Kasumi-1 (cell line): ENCODE measurements around the gene HSD17B8.
A peak's percentile ranks its signal among the peaks of the same experiment; 100 is the strongest.

Experiments used
- DNase-seq, 2 experiments: peaks; one replicate each; lab custom pipeline; 2025; lab: John Stamatoyannopoulos, UW

Gene HSD17B8

DNA sequence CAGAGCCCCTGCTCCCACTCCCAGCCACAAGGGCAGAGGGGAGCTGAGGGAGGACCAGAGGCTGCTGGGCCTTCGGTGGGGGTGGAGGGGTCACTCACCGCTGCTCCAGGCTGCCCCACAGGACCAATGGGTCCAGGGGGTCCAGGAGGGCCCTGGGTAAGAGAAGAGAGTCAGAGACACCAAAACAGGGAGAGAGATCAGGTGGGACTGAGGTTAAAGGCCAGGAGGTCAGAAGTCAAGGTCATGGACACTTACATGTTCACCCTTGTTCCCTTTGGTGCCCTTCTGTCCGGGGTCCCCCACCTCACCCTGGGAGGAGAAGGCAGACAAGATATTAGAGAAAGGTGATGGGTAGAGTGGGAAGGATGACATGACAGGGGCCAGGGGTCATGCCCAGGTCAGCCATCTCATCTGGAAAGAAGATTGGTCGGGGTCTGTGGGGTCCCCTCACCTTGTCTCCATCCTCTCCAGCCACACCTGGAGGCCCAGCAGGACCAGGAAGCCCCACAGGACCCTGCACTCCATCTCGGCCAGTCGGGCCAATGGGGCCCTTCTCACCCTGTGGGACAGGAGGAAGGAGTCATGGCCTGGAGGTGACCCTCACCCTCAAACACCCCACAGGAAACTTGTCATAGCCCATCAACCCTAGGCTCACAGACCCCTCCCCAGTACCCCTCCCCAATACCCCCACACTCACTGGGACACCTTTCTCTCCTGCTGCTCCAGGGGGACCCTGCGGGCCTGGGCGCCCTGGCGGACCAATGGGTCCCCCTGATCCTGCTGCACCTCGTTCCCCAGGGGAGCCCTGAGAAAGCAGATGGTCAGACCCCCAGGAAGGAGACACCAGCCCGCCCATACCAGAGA lies 33.2 kb upstream of the HSD17B8 start:
- DNase-seq = no peak

DNA sequence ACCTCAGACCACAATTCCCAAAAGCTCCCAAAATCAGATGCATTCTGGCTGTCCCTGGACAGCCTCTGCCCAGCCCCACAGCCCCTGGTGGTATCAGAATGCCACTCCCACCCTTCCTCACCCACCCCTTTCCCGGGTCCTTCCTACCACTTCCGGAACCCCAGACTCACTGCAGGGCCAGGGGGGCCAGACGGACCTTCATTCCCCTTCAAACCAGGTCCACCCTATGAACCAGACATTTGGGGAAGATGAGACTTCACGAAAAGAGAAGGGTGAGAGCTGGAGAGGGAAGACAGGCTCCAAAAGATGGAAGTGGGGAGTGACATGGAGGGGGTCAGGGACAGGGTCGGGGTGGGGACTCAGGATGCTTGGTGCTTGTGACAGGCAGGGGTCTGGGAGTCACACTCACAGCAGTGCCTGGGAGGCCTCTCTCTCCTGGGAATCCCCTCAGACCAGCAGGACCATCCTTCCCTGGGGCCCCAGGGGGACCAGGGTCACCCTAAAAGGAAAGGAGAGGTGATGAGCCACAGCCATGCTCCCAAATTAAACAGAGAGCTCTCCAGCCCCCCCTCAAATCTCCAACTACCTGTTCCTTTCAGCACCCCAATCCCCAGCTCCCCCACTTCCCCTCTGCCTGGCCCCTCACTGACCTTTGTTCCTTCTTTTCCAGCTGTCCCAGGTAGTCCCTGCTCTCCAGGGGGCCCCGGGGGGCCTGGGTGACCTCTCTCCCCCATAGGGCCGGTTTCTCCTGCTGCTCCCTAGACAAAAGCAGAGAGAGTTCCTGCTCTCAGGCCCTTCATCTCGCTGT lies 32.4 kb upstream of the HSD17B8 start:
- no peak for DNase-seq

DNA sequence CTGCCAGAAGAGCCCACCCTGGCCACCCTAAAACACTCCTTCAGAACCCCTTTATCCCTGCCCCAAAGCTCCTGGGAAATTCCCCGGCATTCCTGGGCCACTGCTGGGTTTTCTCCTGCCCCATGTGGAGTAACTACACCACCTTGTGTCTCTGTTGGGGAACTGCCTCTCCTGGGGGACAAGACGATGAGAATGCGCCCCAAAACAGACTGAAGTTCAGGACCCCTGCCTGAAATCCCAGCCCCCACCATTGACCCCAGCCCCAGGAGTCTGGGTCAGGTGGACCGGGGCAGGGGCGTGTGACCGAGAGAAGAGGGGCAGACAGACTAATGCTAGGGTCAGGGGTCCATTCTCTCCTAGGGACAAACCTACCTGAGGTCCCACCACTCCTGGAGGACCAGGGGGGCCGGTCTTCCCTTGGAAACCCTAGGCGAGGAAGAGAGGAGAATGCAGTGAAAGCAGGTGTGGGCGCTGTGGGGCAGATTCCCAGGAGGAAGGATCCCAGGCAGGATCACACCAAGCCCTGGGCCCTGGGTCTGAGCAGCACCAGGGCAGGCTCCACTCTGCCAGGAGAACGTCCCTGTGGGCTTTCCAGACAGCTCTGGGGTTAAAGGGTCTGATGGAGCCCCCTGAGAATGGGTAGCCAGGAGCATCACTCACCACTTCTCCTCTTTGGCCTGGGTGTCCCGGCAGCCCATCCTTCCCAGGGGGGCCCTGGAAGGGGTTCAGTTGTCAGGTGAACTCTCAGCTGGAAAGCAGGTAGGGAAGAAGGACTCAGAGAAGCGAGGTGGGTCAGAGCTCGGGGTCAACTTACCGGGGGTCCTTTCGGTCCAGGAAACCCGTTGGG lies 31.5 kb upstream of the HSD17B8 start:
- DNase-seq = peak; percentile 24 to 40

DNA sequence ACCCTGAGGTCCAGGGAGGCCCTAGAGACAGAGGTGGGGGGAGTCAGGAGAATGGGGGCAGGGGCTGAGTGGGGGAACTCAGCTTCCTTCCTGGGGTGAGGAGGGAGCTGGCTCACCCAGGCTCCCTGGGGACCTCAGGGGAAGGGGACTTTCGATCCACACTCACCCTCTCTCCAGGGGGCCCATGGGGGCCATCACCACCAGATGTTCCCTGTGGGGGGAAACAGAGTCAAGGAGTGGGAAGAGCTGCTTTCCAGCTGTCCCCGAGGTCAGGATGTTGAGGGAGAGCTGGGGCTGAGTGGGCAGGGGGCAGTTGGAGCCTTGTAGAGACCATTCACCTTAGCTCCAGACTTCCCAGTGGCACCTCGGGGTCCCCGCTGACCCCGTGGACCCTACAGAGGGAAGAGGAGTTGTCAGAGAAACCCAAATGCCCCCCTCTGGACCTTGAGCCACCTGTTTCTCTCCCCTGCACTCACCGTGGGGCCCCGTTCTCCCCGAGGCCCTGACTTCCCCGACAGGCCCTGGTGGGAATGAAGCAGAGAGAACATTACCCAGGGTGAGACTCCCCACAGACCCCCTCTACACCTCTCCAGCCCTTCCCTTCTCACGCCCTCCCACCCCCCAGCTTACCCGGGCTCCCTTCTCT lies 30.8 kb upstream of the HSD17B8 start:
- DNase-seq = no peak

DNA sequence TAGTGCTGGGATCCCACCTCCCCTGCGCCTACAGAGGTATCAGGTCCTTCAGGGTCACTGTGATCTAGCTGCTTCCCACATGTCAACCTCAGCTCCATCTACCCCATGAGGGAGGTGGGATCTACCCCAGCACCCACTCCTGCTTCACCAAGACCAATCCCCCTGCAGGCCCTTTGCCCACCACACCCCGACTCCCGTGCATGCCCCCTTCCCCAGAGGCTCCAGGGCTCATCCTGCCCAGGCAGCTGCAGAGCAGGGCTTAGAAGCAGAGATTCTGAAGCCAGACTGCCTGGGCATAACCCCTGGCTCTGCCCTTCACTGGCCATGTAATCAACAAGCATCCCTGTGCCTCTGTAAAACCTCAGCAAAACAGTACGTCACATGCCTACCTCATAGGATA lies 29.7 kb upstream of the HSD17B8 start:
- DNase-seq = no peak

DNA sequence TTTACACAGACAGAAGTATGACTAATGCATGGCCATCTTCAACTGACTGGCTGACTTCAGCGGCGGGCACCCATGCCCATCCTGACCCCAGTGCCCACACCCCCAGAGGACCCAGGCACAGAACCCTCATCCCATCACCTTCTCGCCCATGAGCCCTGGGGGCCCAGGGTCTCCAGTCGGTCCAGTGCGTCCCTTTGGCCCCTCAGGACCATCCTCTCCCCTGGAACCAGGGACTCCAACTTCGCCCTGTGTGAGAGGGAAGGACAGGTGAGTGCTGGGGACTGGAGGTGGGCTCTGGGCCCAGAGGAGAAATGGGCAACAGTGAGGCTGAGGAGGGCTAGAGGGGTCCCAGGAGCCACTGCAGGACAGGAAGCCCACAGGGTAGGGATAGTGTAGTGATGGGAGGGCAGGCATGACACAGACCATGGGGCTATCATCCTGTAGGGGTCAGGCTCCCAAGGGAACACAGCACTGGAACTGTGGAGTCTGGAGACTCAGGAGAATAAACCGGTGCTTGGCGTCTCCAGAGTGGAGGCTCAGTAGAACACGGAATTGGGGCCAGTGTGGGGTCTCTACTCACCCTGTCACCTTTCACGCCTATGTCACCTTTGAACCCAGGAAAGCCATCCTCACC lies 28.9 kb upstream of the HSD17B8 start:
- DNase-seq = no peak

DNA sequence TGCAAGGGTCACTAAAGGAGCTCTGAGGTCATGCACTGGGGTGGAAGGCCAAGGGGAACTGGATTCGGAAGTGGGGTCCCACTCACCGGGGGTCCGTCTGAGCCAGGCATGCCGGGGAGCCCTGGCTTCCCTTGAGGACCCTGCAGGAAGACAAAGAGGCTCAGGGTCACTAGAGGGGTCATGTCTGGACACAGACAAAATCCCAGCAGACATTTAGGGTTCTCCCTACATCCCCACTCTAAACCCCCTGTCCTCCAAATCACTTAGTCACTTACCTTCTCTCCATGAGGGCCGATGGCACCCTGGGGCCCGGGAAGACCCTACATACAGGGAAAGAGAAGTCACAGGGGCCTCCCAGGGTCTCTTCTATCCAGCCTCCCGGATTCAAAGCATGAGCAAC lies 27.5 kb upstream of the HSD17B8 start:
- no peak for DNase-seq

DNA sequence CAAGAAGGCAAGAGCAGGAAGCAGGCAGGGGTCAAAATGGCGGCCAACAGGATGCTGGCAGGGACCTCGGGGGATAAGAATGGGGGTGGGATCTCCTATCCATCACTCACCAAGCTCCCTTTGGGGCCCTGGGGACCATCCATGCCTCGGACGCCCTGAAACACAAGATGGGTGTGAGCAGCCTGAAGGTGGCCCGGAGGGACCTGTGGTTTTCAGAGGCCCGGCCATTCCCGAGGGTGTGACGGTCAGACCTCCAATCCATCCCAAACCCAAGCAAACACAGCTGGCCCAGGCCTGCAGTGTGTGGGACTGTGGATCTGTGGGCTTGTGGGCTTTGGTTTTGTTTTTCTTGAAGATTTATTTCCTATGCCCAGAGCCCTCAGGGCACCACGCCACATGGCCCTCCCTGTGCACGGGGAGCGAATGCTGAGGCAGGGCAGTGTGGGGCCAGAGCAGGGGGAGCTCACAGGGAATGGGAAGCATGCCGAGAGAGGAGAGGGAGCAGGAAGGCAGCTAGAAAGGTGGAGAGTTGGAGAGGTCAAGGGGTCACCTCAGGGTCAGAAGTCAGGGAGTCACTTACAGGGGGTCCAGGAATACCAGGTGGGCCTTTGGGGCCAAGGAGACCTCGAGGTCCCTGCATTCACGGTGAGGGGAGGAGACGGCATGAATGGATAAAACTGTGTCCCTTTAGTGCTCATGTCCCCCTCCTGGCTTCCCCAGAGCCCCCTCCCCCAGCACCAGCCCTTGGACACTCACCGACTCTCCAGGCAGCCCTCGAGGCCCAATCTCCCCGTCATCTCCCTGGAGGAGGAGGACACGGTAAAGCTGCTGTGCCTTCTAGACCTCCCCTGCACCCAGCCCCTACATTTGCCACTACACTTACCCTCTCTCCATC lies 26.7 kb upstream of the HSD17B8 start:
- no peak for DNase-seq

DNA sequence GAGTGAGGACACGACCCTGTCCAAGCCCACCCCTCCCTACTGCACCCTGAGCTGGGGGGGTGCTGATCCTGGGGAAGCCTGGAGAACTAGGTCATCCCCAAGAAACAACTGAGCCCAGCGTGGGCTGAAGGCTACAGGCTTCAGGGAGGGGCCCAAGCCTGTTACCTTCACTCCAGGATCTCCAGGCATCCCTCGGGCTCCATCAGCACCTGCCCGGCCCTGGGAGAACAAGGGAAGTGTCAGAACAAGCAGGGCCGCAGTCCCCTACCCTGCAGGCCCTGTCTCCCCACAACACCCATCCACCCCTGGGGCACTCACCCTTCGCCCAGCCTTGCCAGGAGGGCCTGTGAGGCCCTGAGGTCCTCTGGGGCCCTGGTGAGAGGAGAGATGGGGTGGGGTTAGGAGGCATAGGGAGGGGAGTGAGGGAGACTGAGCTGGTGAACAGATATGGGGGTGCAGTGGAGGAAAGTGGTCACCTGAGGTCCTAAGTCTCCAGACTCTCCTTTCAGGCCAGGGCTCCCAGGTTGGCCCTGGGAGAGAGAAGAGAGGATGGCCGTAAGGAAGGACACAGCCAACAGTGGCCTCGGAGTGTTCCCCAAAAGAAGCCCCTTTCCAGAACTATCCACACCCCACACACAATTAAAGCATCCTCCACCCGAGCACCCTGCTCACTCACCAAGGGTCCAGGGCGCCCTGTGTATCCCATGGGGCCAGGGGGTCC lies 25.5 kb upstream of the HSD17B8 start:
- no peak for DNase-seq

GRCh38 chr6:33181141-33181540 lies 23.3 kb upstream of the HSD17B8 start:
- DNase-seq = no peak

DNA sequence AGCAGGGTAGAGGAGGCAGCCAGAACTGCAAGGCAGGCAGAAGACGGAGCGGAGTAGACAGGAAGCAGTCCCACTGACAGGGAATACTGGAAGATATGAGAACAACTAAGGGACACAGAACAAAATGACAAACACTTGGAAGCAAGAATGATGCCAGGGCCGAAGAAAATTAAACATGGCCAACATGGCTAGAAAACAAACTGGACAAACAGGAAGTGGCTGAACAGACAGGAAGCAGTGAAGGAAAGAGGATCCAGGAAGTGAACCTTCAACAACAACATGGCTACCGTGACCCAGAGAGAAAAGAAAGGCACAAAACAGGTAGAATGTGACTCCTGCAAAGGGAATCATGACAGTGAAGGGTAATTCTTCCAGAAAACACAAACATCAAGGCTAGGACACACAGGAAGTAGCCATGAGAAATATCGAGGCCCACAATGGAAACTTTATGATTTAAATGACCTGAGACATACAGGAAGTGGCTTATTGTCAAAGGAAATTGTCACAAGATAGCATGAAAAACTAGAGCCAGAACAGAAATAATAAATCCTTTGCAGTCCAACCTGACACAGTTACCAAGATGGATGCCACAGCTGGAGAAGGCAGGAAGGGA lies 21.3 kb upstream of the HSD17B8 start:
- no peak for DNase-seq

DNA sequence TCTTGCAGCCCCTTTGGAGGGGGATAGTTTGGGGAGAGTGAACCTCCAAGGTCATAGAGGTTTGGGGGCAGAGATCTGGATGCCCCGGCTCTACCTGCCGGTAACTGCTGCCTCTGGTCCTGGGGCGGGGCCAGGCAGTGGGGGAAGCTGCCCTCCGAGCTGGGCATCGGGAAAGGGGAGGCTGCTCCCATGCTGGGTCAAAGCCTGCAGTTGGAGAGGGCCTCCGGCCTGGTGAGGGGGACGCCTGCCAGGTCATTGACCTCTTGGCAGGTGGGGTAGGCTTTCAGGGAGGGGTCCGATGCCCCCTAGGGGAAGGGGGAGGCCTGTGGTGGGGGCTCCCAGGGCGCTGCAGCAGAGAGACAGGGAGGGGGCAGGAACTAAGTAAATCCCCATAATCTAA lies 19.3 kb upstream of the HSD17B8 start:
- no peak for DNase-seq

DNA sequence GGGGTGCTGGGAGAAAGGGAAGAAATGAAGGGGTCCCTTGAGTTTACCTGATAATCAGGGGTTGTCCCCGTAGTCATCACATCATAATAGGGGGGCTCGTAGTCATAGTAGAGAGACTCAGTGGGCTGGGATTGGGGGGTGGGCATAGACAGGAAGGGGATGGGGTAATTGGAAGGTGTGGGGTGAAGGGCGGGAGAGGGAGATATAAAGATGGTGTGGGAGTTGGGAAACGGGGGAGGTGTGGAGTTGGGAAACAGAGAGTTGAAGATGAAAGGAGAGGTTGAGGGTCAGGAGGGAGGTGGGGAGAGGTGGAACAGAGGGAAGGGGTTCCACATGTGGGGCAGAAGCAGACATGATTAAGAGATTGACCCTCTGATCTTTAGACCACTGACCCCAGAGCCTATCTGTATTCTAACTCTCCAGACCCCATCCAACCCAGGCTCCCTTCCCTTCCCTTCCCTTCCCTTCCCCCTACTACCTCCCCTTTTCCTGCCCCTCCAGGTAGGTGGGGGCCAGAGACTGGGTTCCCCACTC lies 18.7 kb upstream of the HSD17B8 start:
- no peak for DNase-seq

- DNase-seq = no peak
Measured at GRCh38 chr6:33187809-33188208, 16.6 kb upstream of the HSD17B8 start.

GRCh38 chr6:33189164-33189563 lies 15.3 kb upstream of the HSD17B8 start:
- no peak for DNase-seq

DNA sequence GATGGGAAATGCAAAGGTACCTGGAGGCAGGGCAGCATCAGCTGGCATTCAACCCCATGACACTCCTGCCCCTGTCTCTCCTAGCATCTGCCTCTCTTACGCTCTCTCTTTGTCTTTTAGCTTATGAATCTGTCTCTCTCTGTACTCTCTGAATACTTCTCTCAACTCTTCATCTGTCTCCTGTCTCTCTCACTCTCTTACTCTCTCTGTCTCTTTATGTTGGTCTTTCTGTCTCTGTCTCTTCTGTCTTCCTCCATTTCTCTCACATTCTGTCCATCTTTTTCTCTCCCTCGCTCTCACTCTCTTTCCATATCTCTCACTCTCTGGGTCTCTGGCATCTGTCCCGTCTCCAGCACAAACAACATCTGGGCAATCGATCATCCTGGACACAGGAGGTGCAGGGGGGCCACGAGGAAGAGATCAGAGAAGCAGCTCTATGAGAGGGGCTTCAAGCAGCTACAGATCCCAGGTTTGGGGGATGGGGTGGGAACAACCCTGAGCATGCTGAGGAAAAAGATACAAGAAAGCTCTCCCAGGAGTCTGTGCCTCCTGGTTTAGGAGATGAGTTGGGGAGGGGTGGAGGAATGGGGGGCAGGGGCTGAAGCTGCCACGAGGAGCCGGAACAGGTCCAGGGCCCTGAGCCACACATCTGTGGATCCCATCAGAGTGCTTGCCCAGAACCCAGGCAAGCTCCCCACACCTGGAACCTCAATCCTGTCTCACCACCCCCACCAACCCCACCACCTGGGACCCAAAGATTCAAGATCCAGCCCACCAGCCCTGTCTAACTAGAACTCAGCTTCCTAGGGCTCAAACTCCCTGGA lies 14.6 kb upstream of the HSD17B8 start:
- no peak for DNase-seq

DNA sequence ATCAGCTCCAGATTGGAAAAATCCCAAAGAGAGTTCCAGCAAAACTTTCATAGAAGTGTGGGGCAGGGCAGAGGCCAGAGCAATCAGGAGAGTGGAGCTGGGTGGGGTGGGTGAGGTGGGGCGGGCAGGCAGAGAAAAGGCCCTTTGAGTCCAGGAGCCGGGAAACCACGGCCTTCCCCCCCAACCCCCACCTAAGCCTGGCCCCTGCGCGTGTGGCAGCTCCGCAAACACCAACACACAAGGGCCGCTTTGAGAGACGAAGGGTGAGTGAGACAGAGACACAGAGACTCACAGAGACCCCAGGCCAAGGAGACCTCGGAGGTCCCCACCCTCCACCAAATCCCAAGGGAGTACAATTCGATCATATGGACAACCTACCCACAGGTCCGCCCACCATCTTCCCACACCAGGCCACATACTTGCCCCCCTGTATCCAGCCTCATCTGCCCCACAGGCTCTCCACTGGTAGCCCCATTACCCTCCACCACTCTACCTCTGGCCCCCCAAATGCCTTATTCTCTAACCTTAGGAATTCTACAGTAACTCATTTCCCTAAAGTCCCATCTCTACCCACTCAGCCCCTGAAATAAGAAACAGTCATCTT lies 13.8 kb upstream of the HSD17B8 start:
- DNase-seq = no peak
